Right atrium auricular region (tissue), 2 donors: ENCODE measurements around the gene MPZL1. TPM values are rescaled to one million over a fixed set of nuclear protein-coding genes. Genes with fewer than 3 reads are reported as not detected.
"Not testable (repeated sequence)": the region's sequence is repeated elsewhere in the genome, so short reads cannot be mapped to it uniquely, and the experiment has no call there.

Source experiments
- DNase-seq: peaks from one replicate; pipeline ENCODE4 v3.0.0-alpha.2; 2019; ENCODE audit warnings: low spot score
- H3K27ac ChIP-seq, 2 donors: fragments of 200-600 bp; sonication (generic); 1 replicate in 1 of 2; 2 replicates in 1 of 2; pipeline ENCODE4 v1.5.1; 2016 to 2019
- H3K27me3 ChIP-seq, 2 donors: fragments of 200-600 bp; sonication (generic); one replicate each; pipeline versions ENCODE4 v1.5.1 to v1.6.0; 2017 to 2019
- H3K36me3 ChIP-seq: fragments of 200-600 bp; sonication (generic); one replicate; pipeline ENCODE4 v1.5.1; 2016
- H3K4me1 ChIP-seq, 2 donors: fragments of 200-600 bp; sonication (generic); one replicate each; pipeline versions ENCODE4 v1.5.1 to v1.6.0; 2017 to 2019
- H3K4me3 ChIP-seq, 2 donors: fragments of 200-600 bp; sonication (generic); 1 replicate in 1 of 2; 2 replicates in 1 of 2; pipeline ENCODE4 v1.5.1; 2017 to 2019; ENCODE audit warnings: mild to moderate bottlenecking in 1 of 2, moderate library complexity in 1 of 2
- H3K9me3 ChIP-seq, 2 donors: fragments of 200-600 bp; sonication (generic); one replicate each; pipeline ENCODE4 v1.5.1; 2019
- total RNA-seq, 2 donors: library from RNA; depleted of rRNA; stranded (reverse); fragments of >200 nt; gene quantifications; one replicate each; pipeline ENCODE4 v1.1.0, GENCODE V29; 2016
- TF ChIP-seq, protein P1 (sequence below), 2 donors: fragments of 200-600 bp; sonication (generic); IDR thresholded peaks; one replicate each; pipeline ENCODE4 v1.5.1; 2019; ENCODE audit warnings: antibody characterized with exemption in 2 of 2

MPZL1 gene
- total RNA-seq, 2 donors from 2014 or later: 22.4 to 52.0 TPM

DNA sequence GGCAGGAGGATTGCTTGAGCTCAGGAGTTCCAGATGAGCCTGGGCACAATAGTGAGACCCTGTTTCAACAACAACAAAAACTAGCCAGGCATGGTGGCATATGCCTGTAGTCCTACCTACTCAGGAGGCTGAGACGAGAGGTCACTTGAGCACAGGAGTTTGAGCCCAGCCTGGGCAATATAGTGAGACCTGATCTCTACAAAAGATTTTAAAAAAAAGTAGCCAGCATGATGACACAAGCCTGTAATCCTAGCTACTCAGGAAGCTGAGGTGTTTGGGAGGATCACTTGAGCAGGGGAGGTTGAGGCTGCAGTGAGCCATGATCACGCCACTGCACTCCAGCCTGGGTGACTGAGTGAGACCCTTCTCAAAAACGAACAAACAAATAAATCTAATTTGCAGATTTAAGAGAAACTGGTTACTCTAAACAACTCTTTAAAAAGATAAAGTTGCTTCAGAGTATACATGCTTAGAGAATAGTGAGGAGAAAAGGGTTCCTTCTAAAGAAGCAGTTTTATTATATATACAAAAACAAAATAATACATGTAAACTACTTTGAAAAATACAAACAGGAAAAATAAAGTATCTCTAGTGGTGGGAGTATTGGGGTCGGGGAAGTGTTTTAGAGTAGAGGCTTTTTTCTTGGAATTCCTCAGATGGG is 103.8 kb downstream of the MPZL1 start:
- no peaks in the 10 kb centered on the region for H3K27me3 ChIP-seq
- H3K36me3 ChIP-seq: no peaks in the 10 kb centered on the region
- H3K9me3 ChIP-seq: no peaks in the 10 kb centered on the region
- H3K4me3 ChIP-seq: no peak overlapping the region
- no peak overlapping the region for H3K27ac ChIP-seq
- DNase-seq: no peak
- H3K4me1 ChIP-seq: peaks cover 0 to 2% of the 10 kb centered on the region in 2 donors
- TF ChIP-seq, protein P1, sequence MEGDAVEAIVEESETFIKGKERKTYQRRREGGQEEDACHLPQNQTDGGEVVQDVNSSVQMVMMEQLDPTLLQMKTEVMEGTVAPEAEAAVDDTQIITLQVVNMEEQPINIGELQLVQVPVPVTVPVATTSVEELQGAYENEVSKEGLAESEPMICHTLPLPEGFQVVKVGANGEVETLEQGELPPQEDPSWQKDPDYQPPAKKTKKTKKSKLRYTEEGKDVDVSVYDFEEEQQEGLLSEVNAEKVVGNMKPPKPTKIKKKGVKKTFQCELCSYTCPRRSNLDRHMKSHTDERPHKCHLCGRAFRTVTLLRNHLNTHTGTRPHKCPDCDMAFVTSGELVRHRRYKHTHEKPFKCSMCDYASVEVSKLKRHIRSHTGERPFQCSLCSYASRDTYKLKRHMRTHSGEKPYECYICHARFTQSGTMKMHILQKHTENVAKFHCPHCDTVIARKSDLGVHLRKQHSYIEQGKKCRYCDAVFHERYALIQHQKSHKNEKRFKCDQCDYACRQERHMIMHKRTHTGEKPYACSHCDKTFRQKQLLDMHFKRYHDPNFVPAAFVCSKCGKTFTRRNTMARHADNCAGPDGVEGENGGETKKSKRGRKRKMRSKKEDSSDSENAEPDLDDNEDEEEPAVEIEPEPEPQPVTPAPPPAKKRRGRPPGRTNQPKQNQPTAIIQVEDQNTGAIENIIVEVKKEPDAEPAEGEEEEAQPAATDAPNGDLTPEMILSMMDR (IDR thresholded peaks at IDR 0.05): no peak

DNA sequence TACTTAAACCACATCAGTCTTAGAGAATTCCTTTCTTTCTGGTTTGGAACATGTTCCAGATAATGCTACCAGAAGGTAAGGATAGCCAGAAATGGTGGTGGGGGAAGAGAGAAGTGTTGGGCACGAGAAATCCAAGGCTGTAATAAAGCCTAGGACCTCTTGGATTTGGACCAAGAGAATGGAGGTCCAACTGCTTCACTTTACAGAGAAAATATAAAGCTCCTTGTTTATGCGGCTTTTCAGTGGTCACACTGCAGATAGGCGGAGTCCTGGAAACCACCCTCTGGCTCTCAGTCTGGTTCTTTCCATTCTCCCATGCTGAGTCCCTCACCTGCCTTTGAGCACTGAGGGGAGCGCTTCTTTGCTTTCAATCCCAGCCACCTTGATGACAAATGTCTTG is 104.3 kb downstream of the MPZL1 start:
- H3K4me3 ChIP-seq: no peak overlapping the region
- H3K27ac ChIP-seq: no peak overlapping the region
- H3K36me3 ChIP-seq: no peaks in the 10 kb centered on the region
- no peaks in the 10 kb centered on the region for H3K27me3 ChIP-seq
- TF ChIP-seq, protein P1 (IDR thresholded peaks at IDR 0.05): no peak
- H3K9me3 ChIP-seq: no peaks in the 10 kb centered on the region
- no peaks in the 10 kb centered on the region for H3K4me1 ChIP-seq
- no peak for DNase-seq

DNA sequence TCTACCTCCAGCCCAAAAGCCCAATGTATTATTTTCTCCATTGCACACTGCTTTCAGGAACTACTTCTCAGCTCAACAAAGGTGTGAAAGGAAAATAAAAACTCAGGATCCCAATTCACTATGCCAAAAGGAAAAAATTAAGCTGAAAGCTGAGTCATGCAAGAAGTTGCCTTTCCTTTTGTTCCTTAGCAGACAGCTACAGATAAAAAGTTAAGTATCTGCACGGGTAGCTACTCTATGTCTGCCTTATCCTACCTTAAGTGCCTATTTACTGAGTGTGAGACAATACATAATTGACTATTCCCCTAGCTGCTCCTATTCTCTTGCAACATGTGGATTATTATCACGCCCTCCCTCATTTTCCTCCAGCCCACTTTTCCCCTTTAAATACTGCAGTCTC is 108.1 kb downstream of the MPZL1 start:
- Histone ChIP-seq H3K27ac (no peak overlapping the region), H3K27me3 (no peaks in the 10 kb centered on the region), H3K36me3 (no peaks in the 10 kb centered on the region), H3K4me3 (no peak overlapping the region), H3K4me1 (no peaks in the 10 kb centered on the region), H3K9me3 (no peaks in the 10 kb centered on the region)
- TF ChIP-seq, protein P1 (IDR thresholded peaks at IDR 0.05): no peak
- DNase-seq: no peak

DNA sequence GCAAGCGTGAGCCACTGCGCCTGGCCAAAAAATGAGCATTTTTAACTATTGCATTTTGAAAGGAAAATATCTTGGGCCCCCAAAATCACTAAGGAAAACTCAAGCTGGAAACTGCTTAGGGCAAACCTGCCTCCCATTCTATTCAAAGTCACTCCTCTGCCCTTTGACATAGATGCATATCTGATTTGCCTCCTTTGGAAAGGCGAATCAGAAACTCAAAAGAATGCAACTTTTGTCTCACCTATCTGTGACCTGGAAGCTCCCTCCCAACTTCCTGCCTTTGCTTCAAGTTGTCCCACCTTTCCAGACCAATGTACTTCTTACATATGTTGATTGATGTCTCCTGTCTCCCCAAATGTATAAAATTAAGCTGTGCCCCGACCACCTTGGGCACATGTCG is 108.9 kb downstream of the MPZL1 start:
- not testable (repeated sequence) for H3K36me3 ChIP-seq, H3K27me3 ChIP-seq, H3K4me1 ChIP-seq, H3K9me3 ChIP-seq, H3K27ac ChIP-seq, H3K4me3 ChIP-seq, DNase-seq

DNA sequence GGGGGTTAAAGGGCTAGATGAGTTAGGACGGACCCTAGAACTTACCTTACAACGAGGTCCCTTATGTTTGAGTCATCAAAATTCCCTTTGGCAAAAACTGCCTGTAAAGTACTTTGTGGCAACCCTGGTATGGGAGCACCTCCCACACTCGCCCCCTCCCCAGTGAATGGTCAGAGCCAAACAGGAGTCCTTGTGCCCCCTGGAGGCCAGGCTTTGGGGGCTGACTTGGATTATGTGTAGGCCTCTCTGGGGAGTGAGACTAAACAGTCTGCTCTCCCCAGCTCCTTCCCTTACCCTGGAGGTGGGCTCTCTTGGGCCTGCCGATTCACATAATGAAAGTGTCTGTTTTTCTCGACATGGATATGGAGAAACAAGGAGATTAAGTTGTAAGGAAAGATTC is 110.9 kb downstream of the MPZL1 start:
- no peaks in the 10 kb centered on the region for H3K36me3 ChIP-seq
- no peaks in the 10 kb centered on the region for H3K27me3 ChIP-seq
- TF ChIP-seq, protein P1 (IDR thresholded peaks at IDR 0.05): no peak
- H3K9me3 ChIP-seq: no peaks in the 10 kb centered on the region
- DNase-seq: no peak
- no peaks in the 10 kb centered on the region for H3K4me1 ChIP-seq
- H3K4me3 ChIP-seq: no peak overlapping the region
- H3K27ac ChIP-seq: no peak overlapping the region

DNA sequence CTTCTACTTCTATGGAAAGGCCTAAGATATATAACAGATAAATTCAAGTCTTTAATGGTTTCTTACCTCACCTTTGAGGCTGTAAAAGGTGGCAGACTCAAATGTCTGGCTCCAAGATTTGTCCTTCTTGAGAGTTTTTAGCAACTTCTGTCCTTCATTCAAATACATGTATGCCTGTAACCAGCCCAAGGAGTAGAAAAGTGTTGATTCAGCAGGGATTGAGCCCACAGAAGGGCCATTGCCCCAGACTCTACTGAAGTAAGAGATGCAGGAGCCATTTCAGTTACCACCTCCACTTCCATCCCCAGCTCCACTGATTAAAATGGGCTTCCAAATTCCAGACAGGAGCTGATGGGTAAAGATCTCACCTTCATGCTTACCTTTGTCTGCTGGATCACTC is 112.1 kb downstream of the MPZL1 start:
- Histone ChIP-seq H3K4me1 (no peaks in the 10 kb centered on the region), H3K9me3 (no peaks in the 10 kb centered on the region), H3K4me3 (no peak overlapping the region), H3K27me3 (no peaks in the 10 kb centered on the region), H3K36me3 (no peaks in the 10 kb centered on the region), H3K27ac (no peak overlapping the region)
- TF ChIP-seq, protein P1 (IDR thresholded peaks at IDR 0.05): no peak
- no peak for DNase-seq
